GM18498 (cell line): ENCODE measurements around the gene LRRC4.

Experiments used
- ATAC-seq: cut with Tn5 transposase; IDR thresholded peaks from one replicate; pipeline ENCODE4 v1.9.1; 2021; ENCODE audit warnings: mild to moderate bottlenecking, moderate library complexity; ENCODE audit not compliant: unreplicated experiment

Gene LRRC4, protein sequence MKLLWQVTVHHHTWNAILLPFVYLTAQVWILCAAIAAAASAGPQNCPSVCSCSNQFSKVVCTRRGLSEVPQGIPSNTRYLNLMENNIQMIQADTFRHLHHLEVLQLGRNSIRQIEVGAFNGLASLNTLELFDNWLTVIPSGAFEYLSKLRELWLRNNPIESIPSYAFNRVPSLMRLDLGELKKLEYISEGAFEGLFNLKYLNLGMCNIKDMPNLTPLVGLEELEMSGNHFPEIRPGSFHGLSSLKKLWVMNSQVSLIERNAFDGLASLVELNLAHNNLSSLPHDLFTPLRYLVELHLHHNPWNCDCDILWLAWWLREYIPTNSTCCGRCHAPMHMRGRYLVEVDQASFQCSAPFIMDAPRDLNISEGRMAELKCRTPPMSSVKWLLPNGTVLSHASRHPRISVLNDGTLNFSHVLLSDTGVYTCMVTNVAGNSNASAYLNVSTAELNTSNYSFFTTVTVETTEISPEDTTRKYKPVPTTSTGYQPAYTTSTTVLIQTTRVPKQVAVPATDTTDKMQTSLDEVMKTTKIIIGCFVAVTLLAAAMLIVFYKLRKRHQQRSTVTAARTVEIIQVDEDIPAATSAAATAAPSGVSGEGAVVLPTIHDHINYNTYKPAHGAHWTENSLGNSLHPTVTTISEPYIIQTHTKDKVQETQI

DNA sequence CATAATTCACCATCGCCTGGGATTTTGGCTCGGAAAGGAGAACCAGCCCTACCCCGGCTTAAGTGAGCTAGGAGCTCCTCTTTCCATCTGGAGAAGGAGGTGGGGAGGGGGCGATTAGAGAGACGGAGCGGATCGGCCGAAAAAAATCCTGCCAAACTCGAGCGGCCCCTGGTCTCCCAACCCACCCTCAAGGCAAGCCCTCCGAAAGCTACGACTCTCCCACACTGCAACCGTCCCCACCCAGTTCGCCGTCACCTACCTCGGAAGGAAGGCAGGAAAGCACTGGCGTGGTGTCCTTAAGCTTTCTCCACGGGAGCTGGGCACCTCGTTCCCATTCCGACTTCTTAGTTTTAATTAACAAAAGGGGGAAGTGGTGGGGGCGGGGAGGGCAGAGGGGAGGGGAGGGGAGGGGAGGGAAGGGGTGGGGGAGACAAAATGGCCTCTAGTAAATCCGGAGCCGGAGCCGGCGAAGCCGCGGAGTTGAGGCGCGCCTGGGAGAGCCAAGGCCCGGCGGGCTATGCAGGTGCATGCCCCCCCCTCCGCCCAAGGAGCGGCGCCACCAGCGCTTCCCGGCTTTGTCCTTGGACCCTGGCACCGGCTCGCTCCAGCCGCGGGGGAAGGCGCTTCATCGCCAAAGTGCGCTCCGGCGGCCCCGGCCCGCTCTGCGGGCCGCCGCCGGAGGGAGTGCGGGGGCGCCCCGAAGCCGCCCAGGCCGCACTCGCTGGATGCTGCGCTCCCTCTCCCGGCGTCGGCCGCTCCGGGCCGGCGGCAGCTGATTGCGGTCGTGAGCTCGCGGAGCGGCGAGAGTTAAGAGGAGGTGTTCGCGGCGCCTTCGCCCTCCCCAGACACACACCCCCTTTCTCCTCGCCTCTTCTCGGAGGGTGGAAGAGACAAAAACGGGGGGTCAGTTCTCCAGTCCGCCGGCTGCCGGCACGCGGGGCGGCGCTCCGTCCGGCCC lies at the start of gene LRRC4:
Gene LRRC4, minus strand, starts transcription at position 784 of the 958 bp plus-strand sequence. CDS start 797 bp downstream, outside the sequence.
- ATAC-seq: peak; percentile 46

DNA sequence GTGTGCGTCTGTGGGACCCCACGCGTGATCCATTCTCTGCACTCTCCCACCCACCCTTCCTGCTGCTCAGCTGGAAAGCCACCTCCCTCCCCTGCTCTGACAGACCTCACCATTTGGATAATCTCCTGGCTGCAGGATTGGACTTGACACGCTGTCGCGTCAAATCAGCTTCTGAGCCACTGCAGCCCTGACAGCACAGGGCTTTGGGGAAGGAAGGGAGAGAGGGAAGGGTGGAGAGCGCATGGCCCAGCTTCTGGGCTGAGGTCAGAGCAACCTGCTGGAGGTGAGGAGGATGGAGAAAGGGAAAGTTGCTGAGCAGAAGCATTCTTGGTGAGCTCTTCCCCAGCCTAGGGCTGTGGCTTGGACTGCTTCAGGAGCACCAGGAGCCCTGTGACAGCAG lies 48.9 kb upstream of the LRRC4 start:
- ATAC-seq: no peak

DNA sequence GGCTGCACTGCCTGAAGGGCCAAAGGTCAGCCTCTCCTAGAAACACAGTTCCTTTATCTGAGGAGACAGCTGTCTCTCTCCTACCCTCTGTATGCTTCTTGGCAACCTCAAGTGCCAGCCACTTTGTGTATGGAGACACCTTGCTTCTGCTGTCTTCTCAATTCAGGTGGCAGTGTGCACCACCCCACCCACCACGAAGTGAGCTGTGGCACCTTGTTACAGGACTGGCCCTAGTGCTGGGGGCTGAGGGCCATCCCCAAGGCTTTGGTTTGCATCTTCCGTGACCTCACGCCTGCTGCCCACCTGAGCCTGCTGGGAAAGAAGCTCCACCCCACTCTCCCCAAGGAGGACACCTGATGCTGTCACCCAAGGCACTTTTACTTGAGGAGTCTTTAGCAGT lies 47.1 kb upstream of the LRRC4 start:
- no peak for ATAC-seq

DNA sequence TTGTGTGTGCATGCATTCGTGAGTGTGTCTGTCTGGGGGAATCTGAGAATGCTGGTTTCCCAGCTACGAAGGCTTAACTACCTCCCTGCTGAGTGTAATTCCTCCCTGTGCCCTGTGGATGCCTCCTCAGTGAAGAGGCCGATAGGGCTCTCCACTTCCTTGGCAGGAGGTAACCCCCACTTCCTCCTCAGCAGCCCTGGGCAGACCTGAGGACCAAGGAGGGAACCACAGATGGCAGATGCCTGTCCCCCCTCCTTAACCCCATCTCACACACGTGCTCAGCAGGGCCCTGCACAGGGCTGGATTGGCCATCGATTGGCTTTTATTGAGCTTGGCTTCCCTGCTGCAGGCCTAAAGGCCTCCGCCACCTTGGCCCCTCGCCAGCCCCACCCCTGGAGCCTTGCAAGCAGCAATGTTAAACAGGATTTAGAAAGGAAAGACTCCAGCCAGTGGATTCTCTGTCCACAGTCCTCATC lies 45.6 kb upstream of the LRRC4 start:
- no peak for ATAC-seq

DNA sequence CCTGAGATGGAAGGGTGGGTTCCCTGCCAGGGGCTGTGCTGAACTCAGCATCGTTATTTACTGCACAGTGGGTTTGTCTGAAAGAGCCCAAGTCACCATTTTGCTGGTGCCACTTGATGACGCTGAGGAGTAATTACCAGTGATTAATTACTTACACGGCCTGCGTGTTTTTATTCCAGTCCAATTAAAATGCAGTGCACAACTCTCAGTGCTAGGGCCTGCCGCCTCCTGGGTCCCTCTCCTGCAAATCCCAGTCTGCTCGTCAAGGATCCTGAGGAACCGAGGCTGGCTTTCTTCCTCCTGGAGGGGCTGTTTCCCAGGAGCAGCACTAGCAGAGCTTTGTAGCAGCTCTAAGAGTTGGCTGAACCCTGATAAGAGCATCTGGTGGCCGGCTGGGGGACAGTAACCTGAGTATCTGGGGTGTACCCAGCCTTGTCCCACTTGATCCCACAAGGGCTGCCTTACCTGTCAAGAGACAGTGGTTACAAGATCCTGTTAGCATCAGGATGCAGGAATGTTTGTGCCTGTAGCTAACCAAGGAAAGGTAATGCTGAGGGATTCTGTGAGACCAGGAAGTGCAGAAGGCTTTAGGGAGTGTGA lies 45.1 kb upstream of the LRRC4 start:
- ATAC-seq: no peak

DNA sequence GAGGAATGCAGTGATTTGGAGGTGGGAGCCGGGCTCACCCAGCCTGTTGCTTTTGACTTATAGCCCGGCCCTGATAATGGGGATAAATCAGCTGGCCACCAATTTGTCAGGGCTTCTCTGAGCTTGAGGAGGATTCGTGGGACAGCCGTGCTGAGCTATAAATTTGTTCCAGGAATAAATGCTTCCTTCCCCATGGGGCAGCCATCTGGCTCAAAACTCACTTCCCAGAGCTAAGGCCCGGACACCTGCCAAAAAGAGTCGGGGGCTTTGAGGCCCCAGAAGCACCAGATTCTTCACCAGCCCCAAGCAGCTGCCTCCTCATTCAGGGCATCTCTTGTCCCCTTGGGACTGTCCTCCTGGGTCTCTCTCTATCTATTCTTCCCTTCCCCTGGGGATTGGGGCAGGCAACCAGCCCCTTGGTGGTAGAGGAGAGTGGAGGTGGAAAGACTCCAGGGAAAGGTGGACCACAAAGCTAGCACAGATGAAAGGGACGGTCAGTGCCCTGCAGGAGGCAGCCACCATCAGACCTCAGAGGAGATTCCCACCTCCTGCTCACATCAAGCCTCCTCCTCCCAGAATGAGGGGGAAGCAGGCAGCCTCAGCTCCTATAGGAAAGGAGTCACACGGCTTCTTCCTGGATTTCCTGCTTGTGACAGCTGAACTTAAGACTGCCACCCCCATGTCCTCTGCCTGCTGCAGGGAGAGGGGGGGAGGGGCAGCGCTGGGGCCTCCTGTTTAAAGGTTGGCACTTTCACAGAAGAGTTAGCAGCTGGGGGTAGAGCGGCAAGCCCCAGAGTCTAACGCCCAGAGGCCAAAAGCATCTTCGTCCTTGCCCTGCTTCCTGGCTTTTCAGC lies 44.2 kb upstream of the LRRC4 start:
- ATAC-seq: no peak

DNA sequence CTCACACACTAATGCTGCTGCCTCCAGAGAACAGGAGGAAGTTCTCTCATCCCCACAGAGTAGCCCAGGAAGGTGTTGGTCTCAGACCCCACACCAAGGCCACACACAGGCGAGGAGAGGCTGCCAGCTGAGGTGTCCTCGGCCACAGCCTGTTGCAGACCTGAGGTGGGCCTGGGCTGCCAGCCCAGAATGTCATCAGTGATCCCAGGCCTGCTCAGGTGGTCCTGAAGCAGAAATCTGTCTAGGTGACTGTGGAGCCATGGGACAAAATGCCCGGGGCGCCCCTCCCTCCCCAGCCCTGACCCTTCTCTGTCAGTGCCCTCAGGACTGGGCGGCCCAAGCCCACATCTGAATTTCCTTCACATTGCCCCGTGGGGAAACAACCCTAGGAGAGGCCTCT lies 43.5 kb upstream of the LRRC4 start:
- no peak for ATAC-seq

DNA sequence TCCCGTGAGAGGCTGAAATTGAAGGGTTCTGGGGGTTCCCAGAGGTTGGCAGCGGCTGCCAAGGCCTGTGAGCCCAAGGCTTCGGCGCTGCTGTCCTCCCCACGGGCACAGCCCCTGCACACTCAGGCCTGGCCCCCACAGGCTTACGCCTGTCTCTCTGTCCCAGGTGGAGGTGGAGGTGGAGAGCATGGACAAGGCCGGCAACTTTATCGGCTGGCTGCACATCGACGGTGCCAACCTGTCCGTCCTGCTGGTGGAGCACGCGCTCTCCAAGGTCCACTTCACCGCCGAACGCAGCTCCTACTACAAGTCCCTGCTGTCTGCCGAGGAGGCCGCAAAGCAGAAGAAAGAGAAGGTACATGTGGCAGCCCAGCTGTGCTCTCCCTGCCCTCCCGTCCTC lies 43.1 kb upstream of the LRRC4 start:
- no peak for ATAC-seq

DNA sequence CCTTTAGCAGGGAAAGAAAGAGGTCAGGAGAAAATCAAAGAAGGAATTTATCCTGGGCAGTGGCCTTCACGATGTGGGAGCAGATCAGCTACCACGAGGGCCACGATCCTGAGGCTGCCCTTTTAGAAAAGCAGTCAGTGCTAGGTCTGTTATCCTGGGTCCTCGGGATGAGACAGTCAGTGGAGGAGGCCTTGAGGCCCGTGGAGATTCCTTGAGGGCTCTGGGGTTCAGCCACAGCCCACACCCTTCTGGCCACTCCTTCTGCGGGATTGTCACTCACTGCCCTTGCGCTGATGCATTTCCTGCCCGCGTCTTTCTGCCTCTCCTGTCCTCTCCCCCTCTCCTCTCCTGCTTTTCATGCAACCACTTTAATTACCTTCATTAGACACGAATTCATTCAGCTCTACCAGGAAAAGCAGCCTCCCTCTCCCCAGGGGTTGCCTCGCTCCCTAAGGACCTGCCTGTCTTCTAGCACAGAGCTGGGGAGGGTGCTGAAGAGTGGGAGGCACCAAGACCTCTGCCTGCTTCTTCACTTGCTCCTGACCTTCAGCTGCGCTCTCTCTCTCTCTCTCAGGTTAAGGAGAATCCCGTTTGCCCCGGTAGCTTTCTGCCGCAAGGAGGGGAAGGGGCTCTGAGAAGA lies 42.6 kb upstream of the LRRC4 start:
- no peak for ATAC-seq

DNA sequence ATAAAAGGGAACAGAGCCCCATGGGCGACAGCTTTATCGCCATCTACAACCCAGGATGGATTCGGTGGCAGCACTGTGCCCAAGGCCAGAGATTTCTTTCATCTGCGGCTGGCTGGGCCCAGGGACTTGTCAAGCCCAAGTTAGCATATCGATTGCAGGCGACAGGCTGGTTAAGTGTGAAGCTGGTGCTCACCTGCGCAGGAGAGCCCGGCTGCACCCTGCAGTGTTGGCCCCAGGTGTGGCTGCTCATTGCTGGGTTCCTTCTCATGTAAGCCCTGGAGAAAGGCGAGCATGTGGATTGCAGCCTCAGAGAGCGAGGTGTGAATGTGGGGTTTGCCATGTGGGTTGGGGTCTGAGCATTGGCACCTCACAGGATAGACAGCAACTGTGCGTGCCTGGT lies 40.6 kb upstream of the LRRC4 start:
- no peak for ATAC-seq

DNA sequence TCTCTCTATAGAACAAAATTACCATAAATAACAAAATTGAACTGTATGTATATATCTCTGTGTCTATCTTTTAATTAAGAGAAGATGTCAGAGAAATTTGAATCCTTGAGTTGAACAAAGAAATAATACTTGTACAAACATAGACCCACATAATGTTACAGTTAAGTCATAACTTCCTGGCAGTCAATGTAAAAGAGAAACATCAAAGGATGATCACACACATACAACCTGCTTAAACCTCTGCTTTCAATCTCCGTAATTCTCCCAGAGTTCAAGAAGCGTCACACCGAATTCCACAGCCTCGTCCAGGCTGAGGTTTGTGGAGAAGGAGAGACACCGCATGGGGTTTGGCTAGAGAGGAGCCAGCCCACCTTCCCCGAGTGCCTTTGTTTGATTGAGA lies 40.1 kb upstream of the LRRC4 start:
- ATAC-seq: no peak

DNA sequence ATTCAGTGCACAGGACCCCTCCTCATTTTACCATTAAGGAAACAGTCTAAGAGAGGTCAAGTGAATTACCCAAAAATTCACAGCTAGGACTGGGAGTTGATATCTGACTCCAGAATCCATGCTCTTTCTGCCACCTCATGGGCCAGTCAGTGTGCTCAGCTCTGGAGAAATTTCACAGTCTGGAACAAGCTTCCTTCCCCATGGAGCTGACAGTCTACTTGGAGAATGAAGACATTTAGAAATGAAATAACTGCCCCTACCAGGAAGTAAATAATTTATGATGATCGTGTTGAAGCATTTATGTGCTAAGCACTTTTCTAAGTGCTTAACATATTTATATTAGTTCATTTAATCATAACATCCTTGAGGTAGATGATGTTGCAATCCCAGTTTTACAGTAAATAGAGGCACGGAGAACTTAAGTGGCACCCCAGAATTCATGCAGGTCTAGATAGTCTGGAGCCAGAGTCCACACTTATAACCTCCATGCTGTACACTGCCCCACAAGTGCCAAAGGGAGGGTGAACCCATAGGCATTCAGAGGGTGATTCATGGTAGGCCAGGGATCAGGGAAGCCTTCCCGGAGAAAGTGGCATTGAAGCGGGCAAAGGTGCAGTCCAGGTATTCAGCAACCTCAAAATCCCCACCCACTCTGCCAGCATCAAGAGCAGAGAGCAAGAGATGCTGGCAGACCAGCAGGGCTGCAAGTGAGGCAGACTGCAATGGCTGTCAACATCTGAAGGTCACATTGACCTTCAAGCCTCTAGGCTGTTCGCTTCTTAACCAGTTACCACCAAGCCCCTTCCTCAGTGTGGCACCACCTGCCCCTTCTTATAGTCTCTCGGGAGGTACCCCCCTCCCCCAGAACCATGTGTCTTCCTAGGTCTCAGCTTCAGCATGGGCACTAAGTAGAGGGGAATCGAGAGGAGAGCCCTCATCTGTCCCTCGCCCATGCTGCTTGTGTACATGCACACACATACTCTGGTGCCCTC lies 38.4 kb upstream of the LRRC4 start:
- no peak for ATAC-seq

DNA sequence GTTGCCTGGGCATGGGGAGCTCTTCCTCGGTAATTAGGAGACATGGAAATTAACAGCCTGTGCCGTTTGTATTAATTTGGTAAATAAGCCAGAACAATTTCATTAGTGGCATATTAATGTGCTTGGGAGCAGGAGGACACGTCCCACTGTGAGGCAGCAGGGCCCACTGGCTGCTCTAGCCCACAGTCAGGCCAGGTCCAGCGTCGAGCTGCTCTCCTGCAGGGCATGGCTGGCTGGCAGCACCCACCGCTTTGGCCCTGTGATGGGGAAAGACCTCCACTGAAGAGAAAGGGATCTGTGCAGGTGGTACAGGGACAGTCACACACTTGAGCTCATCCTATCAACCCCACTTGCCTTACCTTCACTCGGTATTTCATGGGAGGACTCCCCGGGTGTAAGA lies 37.5 kb upstream of the LRRC4 start:
- ATAC-seq: no peak

DNA sequence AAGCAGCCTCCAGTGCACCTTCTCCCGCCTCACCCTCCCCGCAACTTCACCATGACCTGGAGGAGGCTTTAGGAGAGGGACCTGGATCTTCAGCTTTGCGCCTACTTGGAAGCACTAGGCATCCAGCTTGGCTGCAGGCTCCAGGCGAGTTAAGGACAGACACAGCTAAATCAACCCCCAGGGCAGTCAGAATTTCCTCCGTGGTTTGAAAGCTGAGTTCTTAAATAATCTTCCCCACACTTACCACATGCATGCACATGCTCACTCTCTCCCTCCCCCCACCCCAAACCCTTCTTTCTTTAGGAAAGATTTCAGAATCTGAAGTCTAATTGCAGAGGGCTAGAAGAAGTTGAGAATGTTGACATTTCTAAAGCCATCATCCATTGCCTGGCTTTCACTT lies 36.7 kb upstream of the LRRC4 start:
- ATAC-seq: no peak

DNA sequence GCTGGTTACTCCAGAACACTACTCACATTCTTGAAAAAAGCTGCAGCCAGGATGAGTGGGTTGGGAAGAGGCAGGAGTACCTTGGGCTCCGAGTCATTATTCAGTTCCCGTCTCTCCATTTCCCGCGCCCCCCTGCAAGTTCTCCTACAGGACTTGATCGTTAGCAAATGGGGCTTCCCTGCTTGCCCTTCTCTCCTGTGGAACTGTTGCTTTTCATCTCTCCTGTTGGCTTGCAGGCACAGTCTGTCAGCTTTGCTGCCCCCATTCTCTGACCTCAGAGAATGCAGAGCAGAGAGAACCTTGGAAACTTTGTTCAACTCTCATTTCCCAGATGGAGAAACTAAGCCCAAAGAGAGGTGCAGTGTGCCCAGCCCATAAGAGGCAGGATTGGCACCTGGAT lies 35.6 kb upstream of the LRRC4 start:
- no peak for ATAC-seq

DNA sequence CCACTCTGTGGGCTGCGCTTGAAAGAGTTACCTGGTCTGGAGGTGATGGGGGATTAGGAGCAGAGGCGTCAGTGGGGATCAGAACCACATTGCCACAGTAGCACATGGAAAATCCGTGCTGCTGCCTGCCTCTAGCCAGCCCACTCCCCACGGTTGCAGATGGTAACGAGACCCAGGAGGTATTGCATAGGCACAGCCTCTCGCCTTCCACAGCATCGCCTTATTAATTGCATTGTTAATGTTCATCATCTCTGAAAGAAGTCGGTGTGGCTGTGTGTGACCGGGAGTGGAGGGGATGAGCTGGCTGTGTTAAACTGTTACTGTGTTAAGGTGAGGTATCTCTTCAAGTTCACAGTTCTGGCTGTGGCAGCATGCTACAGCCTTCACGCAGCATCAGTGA lies 35.2 kb upstream of the LRRC4 start:
- ATAC-seq: no peak

DNA sequence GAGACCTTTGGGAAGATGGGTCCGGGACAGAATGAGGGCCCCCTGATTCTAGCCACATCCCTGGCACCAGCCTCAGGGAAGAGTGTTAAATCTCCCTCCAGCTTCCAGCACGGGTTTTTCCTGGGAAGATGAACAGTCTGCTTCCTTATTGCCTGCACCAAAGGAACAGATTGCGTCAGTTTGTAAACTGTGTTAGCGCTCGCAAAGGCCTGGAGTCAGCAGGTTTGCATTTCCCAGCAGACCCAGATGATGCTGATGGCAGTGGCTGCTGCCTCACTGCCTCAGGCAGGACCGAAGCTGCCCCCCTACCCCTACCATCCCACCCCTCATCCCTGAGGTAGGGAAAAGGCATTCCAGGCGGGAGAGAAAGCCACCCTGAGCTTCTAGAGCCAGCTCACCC lies 34.6 kb upstream of the LRRC4 start:
- ATAC-seq: no peak

DNA sequence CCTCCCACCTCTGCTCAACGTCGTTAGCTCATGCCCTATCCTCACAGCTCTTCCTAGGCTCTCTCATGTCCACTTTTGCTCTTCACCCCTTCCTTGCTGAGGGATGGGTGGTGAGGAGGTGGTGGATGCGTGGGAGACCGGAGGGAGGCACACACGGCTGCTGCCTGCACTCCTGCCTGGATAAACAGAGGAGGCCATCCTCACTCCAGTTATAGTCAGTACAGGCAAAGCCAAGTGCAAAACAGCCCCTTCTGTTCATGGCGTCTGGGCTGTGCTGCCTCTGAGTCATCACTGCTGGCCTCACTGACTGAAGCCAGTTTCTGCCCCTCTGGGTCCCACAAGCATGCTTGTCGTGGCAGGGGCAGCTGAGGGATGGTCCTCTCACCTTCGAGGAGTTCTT lies 31.9 kb upstream of the LRRC4 start:
- ATAC-seq: no peak
